GM18870 (cell line): ENCODE results near the gene TKT.

Experiments
- ATAC-seq: cut with Tn5 transposase; IDR thresholded peaks from one replicate; pipeline ENCODE4 v1.9.1; 2021; ENCODE audit warnings: moderate library complexity; ENCODE audit not compliant: unreplicated experiment

The TKT gene

GRCh38 chr3:53242155-53242554, 13.7 kb downstream of the TKT start:
- ATAC-seq, result no peak

DNA sequence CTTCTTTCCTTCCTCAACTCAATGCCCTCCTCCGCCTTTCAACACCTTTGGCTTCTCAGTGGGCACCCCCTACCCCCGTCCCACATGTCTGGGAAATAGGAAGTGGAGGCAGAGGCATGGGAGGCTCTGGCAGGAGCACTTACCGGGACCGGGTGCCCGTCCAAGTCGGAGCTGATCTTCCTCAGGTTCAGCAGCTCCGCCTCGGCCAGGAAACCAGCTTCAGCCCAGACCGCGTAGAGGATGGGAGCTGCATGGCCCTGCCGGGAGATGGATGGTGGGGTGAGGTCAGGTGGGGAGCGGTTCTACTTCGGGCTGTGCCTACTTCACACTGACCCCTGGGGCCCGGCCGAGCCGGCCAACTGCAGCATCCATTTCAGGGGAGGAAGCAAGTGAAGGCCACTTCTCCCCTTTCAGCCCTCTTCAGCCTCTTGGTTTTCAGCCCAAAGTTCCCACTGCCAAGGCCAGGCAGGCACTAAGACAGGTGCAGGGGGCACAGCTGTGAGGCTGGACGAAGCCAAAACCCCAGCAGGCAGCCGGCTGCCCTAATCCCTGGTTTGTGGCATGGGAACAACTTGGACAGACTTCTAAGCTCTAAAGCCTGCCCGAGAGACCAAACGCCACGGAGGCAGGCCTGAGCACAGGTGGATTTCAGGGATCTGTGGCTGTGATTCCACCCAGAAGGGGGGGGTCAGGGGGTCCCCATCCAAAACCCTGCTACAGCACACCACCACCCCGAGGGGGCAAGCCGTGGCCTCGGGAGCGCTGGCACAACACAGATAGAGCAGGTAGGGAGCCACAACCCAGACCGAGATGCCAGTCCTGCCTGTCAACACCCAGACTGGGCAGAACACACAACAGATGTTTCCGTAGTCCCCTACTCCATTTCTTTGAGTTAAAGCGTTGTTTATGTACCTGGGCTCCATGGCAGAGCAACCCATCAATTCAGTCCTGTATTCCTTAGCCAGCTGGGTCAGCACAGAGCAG, 14.5 kb downstream of the TKT start:
- ATAC-seq, result no peak

- no peak for ATAC-seq
Observed at GRCh38 chr3:53239800-53240199, 16.0 kb downstream of the TKT start.

GRCh38 chr3:53238886-53239285, 16.9 kb downstream of the TKT start:
- ATAC-seq, result no peak

- no peak for ATAC-seq
Observed at GRCh38 chr3:53238051-53238850, 17.6 kb downstream of the TKT start.

DNA sequence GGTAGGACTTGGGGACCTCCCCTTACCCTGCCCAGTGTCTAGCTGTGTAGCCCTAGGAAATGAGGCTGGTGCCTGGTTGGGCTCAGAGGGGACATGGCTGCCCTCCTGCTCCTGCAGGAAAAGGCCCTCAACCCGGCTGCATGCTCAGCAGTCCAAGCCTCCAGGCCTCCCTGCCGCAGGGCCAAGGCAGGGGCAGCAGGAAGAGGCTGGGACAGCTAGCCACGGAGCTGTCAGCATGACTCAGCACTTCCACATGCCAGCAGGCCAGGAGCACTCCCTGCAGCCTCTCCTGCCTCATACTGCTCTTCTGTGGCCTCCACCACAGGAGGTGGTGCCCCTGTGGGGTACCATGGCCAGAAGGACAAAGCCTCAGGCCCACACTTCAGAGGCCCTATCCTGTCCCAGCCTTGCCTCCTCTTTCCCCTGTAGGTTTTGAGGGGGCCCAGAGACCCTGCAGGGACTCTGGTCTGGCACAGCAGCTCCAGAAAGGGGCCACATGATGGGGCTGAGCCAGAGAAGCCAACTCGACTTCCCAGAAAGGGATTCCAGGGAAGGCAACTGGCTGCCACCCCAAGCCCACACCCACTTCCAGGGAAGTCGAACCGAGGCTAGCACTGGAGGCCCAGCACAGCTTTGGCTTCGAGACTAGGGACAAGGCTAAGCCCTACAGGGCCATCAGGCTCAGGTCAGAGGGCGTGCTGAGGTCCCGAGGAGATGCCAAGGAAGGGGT, 19.5 kb downstream of the TKT start:
- ATAC-seq, result no peak

- ATAC-seq, result no peak
Observed at GRCh38 chr3:53235545-53235944, 20.3 kb downstream of the TKT start.

GRCh38 chr3:53234841-53235232, 21.0 kb downstream of the TKT start:
- ATAC-seq, result no peak

DNA sequence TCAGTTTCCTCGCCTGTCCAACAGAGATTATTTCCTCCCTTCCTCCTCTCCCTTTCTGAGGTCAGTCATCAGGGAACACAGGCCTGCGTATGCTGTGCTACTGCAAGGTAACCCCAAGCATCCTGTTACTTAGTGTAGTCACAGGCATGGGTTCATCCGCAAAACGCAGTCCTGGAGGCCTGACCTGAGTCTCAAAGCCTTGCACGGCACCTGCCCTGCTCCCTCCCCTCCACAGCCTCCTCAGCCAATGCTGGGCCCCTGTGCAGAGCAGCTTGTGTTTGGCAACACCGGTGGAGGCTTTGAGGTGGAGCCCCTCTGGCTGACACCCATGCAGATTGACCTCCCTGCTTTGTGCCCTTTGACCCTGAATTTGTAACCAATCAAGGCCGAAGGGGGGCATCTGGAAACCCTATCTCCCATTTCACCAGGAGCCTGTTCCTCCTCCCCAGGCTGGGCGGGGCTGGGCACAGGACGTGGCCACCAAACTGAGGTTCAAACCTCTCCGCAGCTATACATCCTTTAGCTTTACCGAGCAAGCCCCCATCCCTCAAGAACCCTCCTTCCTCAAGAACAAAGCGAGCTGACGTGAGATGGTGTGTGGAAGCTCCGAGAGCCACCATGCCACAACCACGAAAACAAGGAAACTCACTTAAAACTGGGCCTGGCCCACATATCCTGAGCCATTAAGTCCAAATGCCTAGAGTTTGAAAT, 21.5 kb downstream of the TKT start:
- no peak for ATAC-seq

- ATAC-seq, result no peak
Observed at GRCh38 chr3:53232641-53233377, 23.0 kb downstream of the TKT start.

DNA sequence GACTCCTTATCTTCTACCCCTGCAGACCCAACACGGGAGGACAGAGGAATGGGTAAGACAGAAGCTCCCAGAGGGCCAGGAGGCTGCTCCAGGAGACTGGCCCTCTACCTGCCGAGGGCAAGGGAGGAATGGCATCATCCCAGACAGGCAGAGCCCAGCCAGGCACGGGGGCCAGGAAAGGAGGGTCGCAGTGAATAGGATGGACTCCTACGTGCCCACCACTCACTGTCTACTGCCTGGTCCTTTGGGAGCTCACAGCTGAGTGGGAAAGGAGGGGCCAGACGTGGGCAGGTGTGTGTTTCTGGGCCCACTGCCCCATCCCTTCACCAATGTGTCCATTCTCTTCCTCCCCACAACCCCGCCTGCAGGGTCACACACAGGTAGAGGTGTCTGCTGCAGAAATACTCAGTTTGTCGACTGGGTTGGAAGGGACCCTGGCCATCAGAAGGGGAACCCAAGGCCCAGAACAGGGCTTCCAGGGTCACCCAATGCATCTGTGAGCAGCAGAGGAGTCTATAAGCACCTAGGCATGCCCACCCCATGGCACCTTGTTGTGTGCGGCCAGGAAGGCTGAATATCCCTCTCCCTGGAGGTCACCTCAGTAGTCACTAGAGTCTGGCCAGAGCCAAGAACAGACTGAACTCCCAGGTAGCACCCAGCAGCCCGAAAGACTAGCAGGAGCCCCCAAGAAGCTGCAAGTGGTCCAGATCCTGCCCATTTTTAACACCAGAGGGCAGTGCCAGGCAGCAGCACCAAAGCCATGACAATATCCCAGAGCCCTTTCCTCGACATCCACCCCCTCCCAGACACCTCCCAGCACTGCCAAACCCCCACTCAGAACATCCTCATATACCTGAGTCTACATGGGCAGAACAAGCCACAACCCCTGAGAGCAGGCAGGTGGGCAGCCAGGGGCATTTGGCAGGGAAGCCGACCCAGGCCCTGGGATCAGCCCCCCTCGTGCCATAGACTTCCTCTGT, 24.0 kb downstream of the TKT start:
- no peak for ATAC-seq

GRCh38 chr3:53230789-53231188, 25.0 kb downstream of the TKT start:
- ATAC-seq, result no peak

- no peak for ATAC-seq
Observed at GRCh38 chr3:53230041-53230621, 25.7 kb downstream of the TKT start.

- ATAC-seq, result no peak
Observed at GRCh38 chr3:53229606-53230005, 26.2 kb downstream of the TKT start.

DNA sequence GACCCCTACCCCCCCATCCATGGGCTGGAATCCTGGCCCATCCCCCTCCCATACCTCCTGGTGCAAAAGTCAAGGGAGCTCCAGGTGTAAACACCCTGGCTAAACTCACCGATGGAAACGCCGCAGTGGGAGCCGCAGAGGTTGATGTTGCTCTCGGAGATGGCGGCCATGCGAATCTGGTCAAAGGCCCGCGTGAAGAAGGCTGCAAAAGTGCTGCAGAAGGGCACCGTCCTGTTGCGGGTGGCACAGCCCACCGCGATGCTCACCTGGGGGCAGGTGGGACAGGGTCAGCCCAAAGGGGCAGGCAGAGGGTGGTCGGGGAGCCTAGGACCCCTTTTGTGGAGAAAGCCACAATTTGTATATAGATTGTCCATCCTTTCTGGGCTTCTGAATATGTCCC, 26.7 kb downstream of the TKT start:
- no peak for ATAC-seq

DNA sequence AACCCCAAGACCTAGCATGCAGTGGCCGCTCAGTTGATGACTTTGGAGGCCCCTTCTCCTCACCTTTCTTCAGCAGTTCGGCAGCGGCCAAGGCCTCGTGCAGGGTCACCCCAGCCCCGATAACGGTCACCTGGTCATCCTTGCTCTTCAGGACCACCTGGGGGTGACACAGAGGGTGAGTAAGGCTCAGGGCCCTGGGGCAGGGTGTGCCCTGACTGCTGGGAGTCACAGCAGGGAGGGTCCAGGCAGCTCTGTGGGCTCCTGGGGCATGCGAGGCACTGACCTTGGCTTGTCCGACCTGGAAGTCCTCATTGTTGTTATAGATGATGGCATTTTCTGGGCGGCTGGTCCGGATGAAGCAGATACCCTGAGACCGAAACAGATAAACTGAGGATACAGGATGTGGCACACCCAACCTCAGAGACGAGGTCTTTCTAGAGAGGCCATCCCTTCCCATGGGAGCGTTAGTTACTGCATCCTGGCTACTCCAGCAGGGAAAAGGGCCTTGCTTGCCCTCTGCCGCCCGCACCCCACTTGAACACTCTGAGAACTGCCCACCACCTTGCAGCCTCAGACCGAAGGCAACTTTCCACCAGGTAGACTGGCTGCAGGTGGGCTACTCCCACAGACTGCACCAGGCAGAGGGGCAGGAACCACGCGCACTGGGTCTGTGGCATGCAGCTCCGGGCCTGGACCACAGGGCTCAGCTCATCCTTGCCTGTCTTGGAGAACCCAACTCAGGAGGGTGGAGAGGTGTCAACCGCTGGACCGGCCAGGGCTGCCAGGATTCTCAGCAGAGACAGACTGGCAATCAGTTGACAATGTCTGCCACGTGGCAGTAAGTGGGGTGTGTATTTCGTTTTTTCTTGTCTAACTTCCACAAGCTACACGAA, 27.6 kb downstream of the TKT start:
- ATAC-seq, result no peak

- ATAC-seq, result no peak
Observed at GRCh38 chr3:53226841-53227407, 28.9 kb downstream of the TKT start.
